SH-SY5Y (cell line): Measurements from ENCODE around the gene ZNF408.

ENCODE experiments used
- GATA2 ChIP-seq: IDR thresholded peaks from 2 replicates; pipeline ENCODE4 v1.6.1; 2011; ENCODE audit warnings: mild to moderate bottlenecking, low read depth, low read length
- GATA3 ChIP-seq: IDR thresholded peaks from 2 replicates; pipeline ENCODE4 v1.6.1; 2011; ENCODE audit warnings: low read depth, mild to moderate bottlenecking, low read length, moderate library complexity

ZNF408 gene

GRCh38 chr11:46701078-46701654 lies 335 bp downstream of the ZNF408 start:
- TF ChIP-seq GATA3 (no peak), GATA2 (no peak)

- TF ChIP-seq GATA3 (no peak), GATA2 (no peak)
These were observed 4.3 kb downstream of the ZNF408 start for GRCh38 chr11:46705070-46705688.

GRCh38 chr11:46706886-46707285 lies 6.1 kb downstream of the ZNF408 start:
- TF ChIP-seq GATA2 (no peak), GATA3 (no peak)

- TF ChIP-seq GATA2 (no peak), GATA3 (no peak)
These were observed 10.0 kb downstream of the ZNF408 start for GRCh38 chr11:46710821-46711269.

- TF ChIP-seq GATA2 (no peak), GATA3 (no peak)
These were observed 10.5 kb downstream of the ZNF408 start for GRCh38 chr11:46711303-46711702.

- no peak for TF ChIP-seq GATA3
- TF ChIP-seq GATA2, result no peak
These were observed 12.2 kb downstream of the ZNF408 start for GRCh38 chr11:46712874-46713576.

GRCh38 chr11:46718155-46719019 lies 17.6 kb downstream of the ZNF408 start:
- TF ChIP-seq GATA2, result no peak
- TF ChIP-seq GATA3, result no peak

GRCh38 chr11:46719048-46719542 lies 18.3 kb downstream of the ZNF408 start, which contains the start of gene F2:
TSS of gene F2 (plus strand) at chr11:46719213. CDS start at chr11:46719236, 23 bp downstream.
- TF ChIP-seq GATA3 (no peak), GATA2 (no peak)

- TF ChIP-seq GATA3 (no peak), GATA2 (no peak)
These were observed 18.9 kb downstream of the ZNF408 start for GRCh38 chr11:46719543-46720218.

- TF ChIP-seq GATA3 (no peak), GATA2 (no peak)
These were observed 20.5 kb downstream of the ZNF408 start for GRCh38 chr11:46721286-46721685.

GRCh38 chr11:46722566-46723358 lies 21.9 kb downstream of the ZNF408 start:
- TF ChIP-seq GATA2, result no peak
- no peak for TF ChIP-seq GATA3

- TF ChIP-seq GATA2 (no peak), GATA3 (no peak)
These were observed 22.5 kb downstream of the ZNF408 start for GRCh38 chr11:46723359-46723680.

GRCh38 chr11:46724088-46724487 lies 23.3 kb downstream of the ZNF408 start:
- TF ChIP-seq GATA3 (no peak), GATA2 (no peak)
